GM10266 (cell line): ENCODE data around the gene GRIA3.

Experiments
- DNase-seq: peaks from one replicate; pipeline ENCODE4 v3.0.0; 2012; ENCODE audit errors: extremely low spot score
- CTCF ChIP-seq: IDR thresholded peaks from 2 replicates; pipeline ENCODE4 v1.5.1; 2012; ENCODE audit warnings: mild to moderate bottlenecking, low read depth; ENCODE audit not compliant: control insufficient read depth, insufficient read depth; ENCODE audit errors: missing control alignments

GRIA3 gene

DNA sequence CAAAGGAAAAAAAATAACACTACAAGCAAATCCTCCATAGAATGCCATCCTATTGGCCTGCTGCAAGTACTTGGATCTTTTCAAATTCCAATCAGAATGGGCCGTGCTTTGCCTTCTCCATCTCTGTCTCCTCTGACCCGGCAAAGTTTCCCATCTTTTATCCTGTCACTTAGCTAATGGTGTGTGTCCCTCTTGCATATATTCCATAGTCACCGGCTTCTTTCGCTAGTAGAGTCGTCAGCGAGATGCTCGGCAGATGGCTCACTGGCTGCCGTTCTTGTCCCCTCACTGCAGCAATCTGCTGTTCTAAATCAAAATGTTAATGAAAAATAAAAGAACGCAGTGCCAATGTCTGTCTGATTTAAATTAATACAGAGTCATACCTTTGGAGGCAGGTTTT is 22.1 kb downstream of the GRIA3 start:
- no peak for DNase-seq
- no peak for TF ChIP-seq CTCF

DNA sequence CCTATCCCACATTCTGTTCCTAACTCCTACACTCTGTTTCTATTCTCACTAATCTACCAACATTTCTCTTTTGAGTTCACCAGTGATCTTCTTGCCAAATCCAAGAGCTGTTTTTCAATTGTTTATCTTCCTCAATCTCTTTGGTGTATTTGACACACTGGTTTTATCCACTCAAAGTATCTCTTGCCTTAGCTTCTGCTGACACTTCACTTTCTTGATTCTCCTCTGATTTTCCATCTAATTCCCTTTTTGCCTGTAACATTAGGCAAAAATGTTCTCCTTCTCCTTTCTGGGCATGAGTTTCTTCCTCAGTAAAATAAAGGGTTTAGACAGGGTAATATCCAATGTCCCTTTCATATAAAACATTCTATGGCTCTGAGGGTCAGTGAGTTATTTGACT is 26.2 kb downstream of the GRIA3 start:
- TF ChIP-seq CTCF: no peak
- no peak for DNase-seq

GRCh38 chrX:123215397-123216089 is 31.5 kb downstream of the GRIA3 start:
- DNase-seq: no peak
- no peak for TF ChIP-seq CTCF

GRCh38 chrX:123217077-123217476 is 33.0 kb downstream of the GRIA3 start:
- no peak for DNase-seq
- no peak for TF ChIP-seq CTCF

DNA sequence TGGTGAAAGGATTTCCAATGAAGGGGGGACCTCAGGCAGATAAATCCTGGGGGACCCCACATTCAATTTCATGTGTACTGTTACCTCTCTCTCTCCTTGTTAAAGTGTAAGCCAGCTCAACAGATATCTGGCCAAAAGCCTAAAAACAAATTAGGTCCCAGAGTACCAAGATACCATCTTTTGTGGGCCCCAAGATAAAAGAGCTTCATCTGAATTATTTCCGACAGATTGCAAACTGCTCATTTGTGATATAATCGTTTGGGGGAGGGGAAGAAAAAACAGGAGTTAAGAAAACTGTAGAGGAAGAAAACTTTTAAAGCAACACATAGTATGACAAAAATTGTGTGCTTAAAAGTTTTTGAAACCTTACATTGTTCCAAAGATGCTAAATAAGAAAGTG is 33.6 kb downstream of the GRIA3 start:
- DNase-seq: no peak
- TF ChIP-seq CTCF: no peak

DNA sequence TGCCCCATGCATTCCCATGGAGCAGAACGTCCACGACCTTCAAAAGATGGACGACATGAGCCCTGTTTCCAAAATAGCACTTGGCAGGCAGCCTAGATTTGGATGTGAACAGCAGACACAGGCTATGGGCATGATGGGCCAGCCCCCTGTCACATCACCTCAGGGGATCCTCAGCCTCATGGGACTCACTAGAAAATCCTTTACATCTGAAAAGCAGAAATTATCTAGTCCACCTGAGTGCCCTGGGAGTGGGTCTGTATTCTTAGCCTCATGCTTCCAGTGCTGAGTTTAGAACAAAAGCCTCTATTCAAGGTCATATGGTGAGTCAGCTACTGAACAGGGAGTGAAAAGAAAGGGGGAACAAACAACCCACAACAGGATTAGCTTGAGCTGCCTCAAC is 35.8 kb downstream of the GRIA3 start:
- no peak for DNase-seq
- no peak for TF ChIP-seq CTCF

DNA sequence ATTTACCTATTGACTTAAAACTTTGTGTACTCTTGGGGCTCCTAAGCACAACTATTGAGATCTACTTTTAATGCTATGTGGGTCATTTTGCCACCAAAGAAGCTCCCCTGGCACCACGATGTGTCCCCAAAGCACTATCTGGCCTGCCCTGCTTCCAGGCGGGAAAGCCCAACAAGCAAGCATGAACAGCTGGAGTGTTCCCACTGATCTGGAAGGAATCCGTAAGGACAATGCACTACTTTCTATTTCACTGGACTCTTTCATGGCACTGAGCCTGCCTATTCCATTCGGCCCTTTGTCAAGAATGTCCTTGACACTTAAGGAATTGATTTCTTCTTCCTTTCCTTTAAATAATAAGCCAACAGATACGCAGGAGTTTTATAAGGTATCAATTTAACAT is 38.8 kb downstream of the GRIA3 start:
- no peak for TF ChIP-seq CTCF
- no peak for DNase-seq
